Transverse colon (tissue), 4 donors: ENCODE results near the gene KCNC2. TPM values are rescaled to one million over a fixed set of nuclear protein-coding genes. Genes with fewer than 3 reads are reported as not detected.

Experiments used
- DNase-seq: peaks from one replicate; pipeline ENCODE4 v3.0.0-alpha.2; 2019
- H3K27ac ChIP-seq, 4 donors: fragments of 200-600 bp; sonication (generic); 2 replicates each; pipeline ENCODE4 v1.5.1; 2016 to 2018; ENCODE audit warnings: inconsistent platforms in 4 of 4
- H3K27me3 ChIP-seq: fragments of 200-600 bp; sonication (generic); 2 replicates; pipeline ENCODE4 v1.5.1; 2017; ENCODE audit warnings: inconsistent platforms
- H3K36me3 ChIP-seq, 4 donors: fragments of 200-600 bp; sonication (generic); 2 replicates each; pipeline ENCODE4 v1.5.1; 2017 to 2019; ENCODE audit warnings: inconsistent platforms in 4 of 4
- H3K4me1 ChIP-seq, 4 donors: fragments of 200-600 bp; sonication (generic); 2 replicates each; pipeline ENCODE4 v1.5.1; 2017 to 2020; ENCODE audit warnings: inconsistent platforms in 4 of 4
- H3K4me3 ChIP-seq, 4 donors: fragments of 200-600 bp; sonication (generic); 1 replicate in 1 of 4; 2 replicates in 3 of 4; pipeline versions ENCODE4 v1.5.1 to v1.6.1; 2017 to 2019; ENCODE audit warnings: inconsistent platforms in 4 of 4
- H3K9me3 ChIP-seq, 2 donors: fragments of 200-600 bp; sonication (generic); 2 replicates each; pipeline ENCODE4 v1.5.1; 2017 to 2019; ENCODE audit warnings: inconsistent platforms in 2 of 2
- CTCF ChIP-seq, 5 experiments: fragments of 200-600 bp in 3 of 5; fragments of 450-650 bp in 2 of 5; sonication (generic) in 3 of 5; IDR thresholded peaks; 1 replicate in 2 of 5; 2 replicates in 3 of 5; pipeline ENCODE4 v1.5.1; 2016 to 2017; ENCODE audit warnings: antibody characterized with exemption in 5 of 5, inconsistent platforms in 3 of 5, mild to moderate bottlenecking in 2 of 5, moderate library complexity in 1 of 5
- EP300 ChIP-seq: sonication (generic); formaldehyde crosslinking; IDR thresholded peaks from one replicate; pipeline ENCODE4 v1.6.1; 2017; ENCODE audit warnings: antibody characterized with exemption, low read depth
- POLR2A ChIP-seq: fragments of 450-650 bp; IDR thresholded peaks from one replicate; pipeline ENCODE4 v1.6.1; 2016; ENCODE audit warnings: antibody characterized with exemption, mild to moderate bottlenecking, moderate library complexity
- POLR2AphosphoS5 ChIP-seq, 3 donors: sonication (generic); formaldehyde crosslinking; IDR thresholded peaks; one replicate each; pipeline ENCODE4 v1.6.1; 2016; ENCODE audit warnings: antibody characterized with exemption in 3 of 3
- WGBS, 2 donors: methylation state at CpG; one replicate each; pipeline ENCODE4 v1.1.5; 2018; ENCODE audit warnings: low coverage in 1 of 2; 5-methylcytosine and 5-hydroxymethylcytosine counted together
- in situ Hi-C, 4 donors: fragments of 200-750 bp; cut with MboI; loops; one replicate each; pipeline versions ENCODE4 v1.15.0 to v1.15.1; 2017; ENCODE audit warnings: low sequenced_read_pairs in 3 of 4, low pct_ligation_motif_present in 1 of 4, low pct_unique_long_range_greater_than_20kb in 1 of 4
- intact Hi-C: fragments of 100-400 bp; cut with DNase I; formaldehyde crosslinking; loops from one replicate; pipeline ENCODE4 v1.15.1; 2023; ENCODE audit warnings: low total_unique reads
- total RNA-seq, 4 donors: library from RNA; depleted of rRNA; stranded (reverse); fragments of >200 nt; gene quantifications; one replicate each; pipeline ENCODE4 v1.1.0, GENCODE V29; 2016

KCNC2 gene
- total RNA-seq: not detected

DNA sequence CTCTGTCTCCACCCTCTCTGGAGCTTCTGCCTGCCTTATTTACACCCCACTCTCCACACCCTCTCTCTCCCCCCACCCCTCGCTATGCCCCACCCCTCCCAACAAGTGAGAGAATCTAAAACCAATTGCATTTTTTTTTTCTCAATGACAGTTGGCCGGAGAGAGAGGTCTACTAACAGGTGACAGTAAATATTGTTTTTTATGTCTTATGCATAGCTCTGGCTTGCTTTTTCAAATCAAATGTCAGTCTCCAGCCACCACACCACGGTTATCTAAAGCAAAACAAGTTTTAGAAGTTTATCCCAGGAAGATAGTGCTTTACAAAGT, at the start of gene KCNC2:
Gene KCNC2, minus strand, starts transcription at position 28 of the 327 bp plus-strand sequence.
- Histone ChIP-seq H3K36me3 (no peaks in the 10 kb centered on the region), H3K27ac (no peak within 1 kb of the TSS), H3K4me3 (no peak within 1 kb of the TSS), H3K27me3 (peaks cover 47% of the 10 kb centered on the region), H3K4me1 (no peaks in the 10 kb centered on the region), H3K9me3 (no peaks in the 10 kb centered on the region)
- no peak for TF ChIP-seq EP300
- no peak for TF ChIP-seq CTCF (IDR thresholded peaks at IDR 0.05)
- TF ChIP-seq POLR2A: no peak
- no peak for TF ChIP-seq POLR2AphosphoS5 (IDR thresholded peaks at IDR 0.05)
- in situ Hi-C loops (no loop called here), intact Hi-C loops (no loop called here)
- DNase-seq: no peak
- WGBS, 2 donors: 45 to 50% methylated on average over 3 of the region's 3 CpGs

- TF ChIP-seq CTCF (IDR thresholded peaks at IDR 0.05) (no peak), EP300 (no peak), POLR2AphosphoS5 (IDR thresholded peaks at IDR 0.05) (no peak), POLR2A (no peak)
- intact Hi-C loops: no loop called here
These were observed 49.5 kb upstream of the KCNC2 start for GRCh38 chr12:75259143-75259542.

DNA sequence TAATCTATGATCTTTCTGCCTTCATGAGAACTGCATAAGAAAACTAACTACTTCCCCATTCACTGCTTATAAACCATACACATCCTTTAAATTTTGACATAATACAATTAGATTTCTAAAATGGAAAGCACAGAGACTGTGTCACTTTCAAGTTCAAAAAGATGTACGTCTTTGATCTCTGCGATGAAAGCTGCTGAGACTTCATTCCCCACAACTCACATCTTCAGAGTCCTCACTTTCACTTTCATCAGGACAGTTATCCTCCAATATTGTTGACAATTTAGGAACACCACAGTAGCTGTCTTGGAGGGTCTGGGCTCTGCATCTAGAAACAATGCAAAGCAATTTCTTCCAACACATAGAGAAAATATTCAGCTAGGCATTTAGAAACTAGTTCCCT, 47.9 kb upstream of the KCNC2 start:
- Histone ChIP-seq H3K27ac (no peak overlapping the region), H3K9me3 (no peaks in the 10 kb centered on the region), H3K36me3 (no peaks in the 10 kb centered on the region), H3K4me1 (no peaks in the 10 kb centered on the region), H3K4me3 (no peak overlapping the region), H3K27me3 (no peaks in the 10 kb centered on the region)
- WGBS, 2 donors: 83% methylated on average over 2 of the region's 2 CpGs
- intact Hi-C loops (no loop called here), in situ Hi-C loops (no loop called here)
- TF ChIP-seq POLR2AphosphoS5 (IDR thresholded peaks at IDR 0.05): no peak
- TF ChIP-seq EP300: no peak
- no peak for TF ChIP-seq CTCF (IDR thresholded peaks at IDR 0.05)
- TF ChIP-seq POLR2A: no peak
- DNase-seq: no peak

More at GRCh38 chr12:75259143-75259542, 49.5 kb upstream of the KCNC2 start:
- Histone ChIP-seq H3K4me3 (no peak overlapping the region), H3K36me3 (no peaks in the 10 kb centered on the region), H3K9me3 (no peaks in the 10 kb centered on the region), H3K27me3 (no peaks in the 10 kb centered on the region), H3K27ac (no peak overlapping the region), H3K4me1 (no peaks in the 10 kb centered on the region)
- DNase-seq: no peak
- 39 to 63% methylated on average over 1 of the region's 1 CpG for WGBS, 2 donors
- in situ Hi-C loops: no loop called here

DNA sequence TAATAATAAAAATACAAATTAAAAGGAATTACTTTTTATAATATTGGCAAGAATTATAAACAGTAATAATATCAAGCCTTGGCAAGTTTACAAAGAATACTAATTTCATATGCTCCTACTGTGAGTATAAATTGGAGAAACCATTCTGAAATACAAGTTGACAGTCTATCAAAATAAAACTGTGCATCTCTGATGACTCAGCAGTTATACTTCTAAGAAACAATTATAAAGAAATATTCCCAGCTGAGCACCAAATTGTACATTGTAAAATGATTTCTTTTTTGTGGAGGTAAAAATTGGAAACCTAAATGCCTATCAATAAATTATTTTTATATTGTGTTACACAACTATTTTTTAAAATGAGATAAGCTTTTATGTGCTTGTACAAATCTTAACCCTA, 35.5 kb upstream of the KCNC2 start:
- in situ Hi-C loops (no loop called here), intact Hi-C loops (no loop called here)
- DNase-seq: no peak
- H3K9me3 ChIP-seq: no peaks in the 10 kb centered on the region
- no peaks in the 10 kb centered on the region for H3K36me3 ChIP-seq
- H3K4me3 ChIP-seq: no peak overlapping the region
- TF ChIP-seq CTCF (IDR thresholded peaks at IDR 0.05) (no peak), EP300 (no peak), POLR2A (no peak), POLR2AphosphoS5 (IDR thresholded peaks at IDR 0.05) (no peak)
- no peaks in the 10 kb centered on the region for H3K27me3 ChIP-seq
- no peaks in the 10 kb centered on the region for H3K4me1 ChIP-seq
- no peak overlapping the region for H3K27ac ChIP-seq
